GM12865 (cell line): Measurements from ENCODE around the gene AGO4.
A peak's percentile ranks its signal among the peaks of the same experiment; 100 is the strongest.

Experiments used
- DNase-seq: peaks from one replicate; pipeline ENCODE4 v3.0.0; 2010; ENCODE audit warnings: low read depth
- H3K4me3 ChIP-seq: 2 replicates; pipeline ENCODE4 v1.5.1; 2011; ENCODE audit warnings: mild to moderate bottlenecking, low read depth, low read length, control low read depth
- TF ChIP-seq, protein P1 (sequence below): IDR thresholded peaks from 2 replicates; pipeline ENCODE4 v1.5.1; 2011; ENCODE audit warnings: low read length, control low read depth, low read depth, inconsistent platforms; ENCODE audit not compliant: insufficient read depth; ENCODE audit errors: missing control alignments

The AGO4 gene

DNA sequence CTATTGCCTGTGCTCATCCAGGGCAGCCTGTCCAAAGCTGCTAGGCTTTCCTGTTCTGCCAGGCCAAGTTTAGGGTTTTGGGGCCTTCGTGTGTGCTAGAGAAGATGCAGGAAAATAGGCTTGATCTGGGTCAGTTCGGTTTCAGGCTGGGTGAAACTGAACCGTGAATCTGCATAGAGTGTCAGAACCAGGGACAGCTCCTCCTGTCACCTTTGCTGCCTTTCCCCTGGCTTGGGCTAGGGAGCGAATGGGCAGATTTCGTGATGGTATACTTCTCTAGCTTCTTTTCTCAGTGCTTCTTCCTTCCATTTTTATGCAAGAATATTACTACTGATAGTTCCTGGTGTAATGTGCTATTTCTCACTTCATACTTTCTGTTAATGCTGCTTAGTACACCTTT is 69.2 kb downstream of the AGO4 start:
- peak; percentile 10 for DNase-seq
- no peak overlapping the region for H3K4me3 ChIP-seq
- TF ChIP-seq, protein P1, sequence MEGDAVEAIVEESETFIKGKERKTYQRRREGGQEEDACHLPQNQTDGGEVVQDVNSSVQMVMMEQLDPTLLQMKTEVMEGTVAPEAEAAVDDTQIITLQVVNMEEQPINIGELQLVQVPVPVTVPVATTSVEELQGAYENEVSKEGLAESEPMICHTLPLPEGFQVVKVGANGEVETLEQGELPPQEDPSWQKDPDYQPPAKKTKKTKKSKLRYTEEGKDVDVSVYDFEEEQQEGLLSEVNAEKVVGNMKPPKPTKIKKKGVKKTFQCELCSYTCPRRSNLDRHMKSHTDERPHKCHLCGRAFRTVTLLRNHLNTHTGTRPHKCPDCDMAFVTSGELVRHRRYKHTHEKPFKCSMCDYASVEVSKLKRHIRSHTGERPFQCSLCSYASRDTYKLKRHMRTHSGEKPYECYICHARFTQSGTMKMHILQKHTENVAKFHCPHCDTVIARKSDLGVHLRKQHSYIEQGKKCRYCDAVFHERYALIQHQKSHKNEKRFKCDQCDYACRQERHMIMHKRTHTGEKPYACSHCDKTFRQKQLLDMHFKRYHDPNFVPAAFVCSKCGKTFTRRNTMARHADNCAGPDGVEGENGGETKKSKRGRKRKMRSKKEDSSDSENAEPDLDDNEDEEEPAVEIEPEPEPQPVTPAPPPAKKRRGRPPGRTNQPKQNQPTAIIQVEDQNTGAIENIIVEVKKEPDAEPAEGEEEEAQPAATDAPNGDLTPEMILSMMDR = no peak

DNA sequence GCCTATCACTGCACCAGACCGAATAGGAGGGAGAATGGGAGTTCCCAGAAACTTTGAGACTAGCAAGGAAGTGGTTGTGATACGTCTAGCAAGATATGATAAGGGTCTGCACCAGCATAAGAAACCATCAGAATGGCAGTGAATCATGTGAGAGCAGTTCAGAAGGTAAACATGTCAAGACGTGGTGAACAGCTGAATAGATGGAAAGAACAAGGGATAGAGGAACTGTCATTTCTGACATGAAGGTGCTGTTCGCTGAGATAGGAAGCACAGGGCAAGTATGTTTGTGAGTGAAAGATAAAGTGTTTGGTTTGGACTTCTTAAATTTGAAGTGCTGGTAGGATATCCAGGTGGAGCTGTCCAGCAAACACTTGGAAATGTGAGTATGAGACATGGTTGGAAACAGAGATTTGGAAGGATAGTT is 74.0 kb downstream of the AGO4 start:
- TF ChIP-seq, protein P1 = no peak
- no peak overlapping the region for H3K4me3 ChIP-seq

DNA sequence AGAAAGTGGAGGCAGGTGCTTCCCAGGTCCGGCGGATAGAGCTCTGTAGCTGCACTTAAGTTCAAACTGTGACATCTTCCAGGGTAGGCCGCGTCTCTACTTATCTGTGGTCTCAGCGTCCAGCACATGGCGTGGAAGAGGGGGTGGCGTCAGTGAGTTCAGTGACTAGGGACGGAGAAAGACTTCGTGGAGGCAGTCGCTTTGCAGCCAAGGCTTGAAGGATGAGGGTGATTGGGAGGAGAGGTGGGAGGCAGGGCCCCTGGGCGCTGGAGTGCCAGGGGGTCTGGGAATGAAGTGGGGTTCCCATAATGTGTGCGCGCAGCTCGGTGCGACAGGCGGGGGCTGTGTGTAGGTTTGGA is 74.7 kb downstream of the AGO4 start:
- no peak for DNase-seq
- TF ChIP-seq, protein P1 = no peak
- no peak overlapping the region for H3K4me3 ChIP-seq

More for the DNA sequence above, 74.0 kb downstream of the AGO4 start:
- no peak for DNase-seq

DNA sequence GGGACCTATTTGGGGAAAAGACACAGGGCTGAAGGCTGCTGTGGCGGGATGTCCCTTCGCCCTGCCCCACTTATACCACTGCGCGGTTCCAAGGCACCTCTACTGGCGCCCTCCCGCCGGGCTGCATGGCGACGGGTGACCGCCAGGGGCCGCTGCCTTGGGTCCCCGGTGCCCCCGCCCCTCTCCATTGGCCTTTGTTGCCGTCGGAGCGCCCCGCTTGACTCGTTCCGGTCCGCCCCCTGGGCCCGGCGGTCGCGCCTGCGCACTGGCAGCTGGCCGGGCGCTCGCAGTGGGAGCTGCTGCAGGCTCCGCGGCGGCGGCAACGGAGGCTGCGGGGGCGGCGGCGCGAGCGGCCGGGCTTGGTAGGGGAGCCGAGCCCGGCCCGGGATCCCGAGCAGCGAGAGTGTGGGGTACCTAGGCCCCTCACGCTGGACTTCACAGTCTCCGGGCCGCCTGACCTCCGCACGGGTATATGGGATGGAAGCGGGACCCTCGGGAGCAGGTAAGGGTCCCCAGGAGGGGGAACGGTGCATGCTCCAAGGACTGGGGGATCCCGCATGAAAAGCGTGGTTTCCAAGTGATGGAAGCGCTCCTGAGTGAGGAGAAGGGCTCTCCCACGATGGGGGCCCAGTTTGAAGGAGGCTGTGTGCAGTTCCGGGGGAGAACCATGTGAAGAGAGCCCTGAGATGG is 75.3 kb downstream of the AGO4 start, which contains the start of gene AGO1:
Gene AGO1, plus strand, starts transcription at position 265 of the 690 bp plus-strand sequence. Its CDS starts 213 bp downstream, at position 478.
- peak within 1 kb of the TSS; percentile 92 for H3K4me3 ChIP-seq
- DNase-seq = peak; percentile 97
- TF ChIP-seq, protein P1 = peak; percentile 98

DNA sequence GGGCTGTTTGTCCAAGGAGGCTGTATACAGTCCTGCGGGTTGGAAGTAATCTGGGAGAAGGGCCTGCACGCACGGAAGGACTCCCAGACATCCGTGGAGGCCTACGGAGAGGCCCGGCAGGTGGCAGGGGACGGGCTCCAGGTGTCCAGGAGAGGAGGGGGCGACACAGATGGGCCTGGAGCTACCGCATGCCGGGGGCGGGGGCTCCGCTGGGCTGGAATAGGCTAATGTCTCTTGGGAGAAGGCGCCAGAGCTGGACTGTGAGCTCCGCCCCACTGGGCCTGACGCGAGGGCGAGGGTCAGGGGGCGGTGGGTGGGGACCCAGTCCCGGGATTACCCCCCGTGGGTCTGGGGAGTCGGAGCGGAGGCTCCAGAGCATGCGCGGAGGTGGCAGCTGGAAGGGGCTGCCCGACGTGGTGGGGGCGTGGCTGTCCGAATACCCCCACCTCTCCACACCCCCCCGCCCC is 75.9 kb downstream of the AGO4 start:
- H3K4me3 ChIP-seq = peak overlapping the region; percentile 92
- DNase-seq = peak; percentile 51
- TF ChIP-seq, protein P1 = no peak

DNA sequence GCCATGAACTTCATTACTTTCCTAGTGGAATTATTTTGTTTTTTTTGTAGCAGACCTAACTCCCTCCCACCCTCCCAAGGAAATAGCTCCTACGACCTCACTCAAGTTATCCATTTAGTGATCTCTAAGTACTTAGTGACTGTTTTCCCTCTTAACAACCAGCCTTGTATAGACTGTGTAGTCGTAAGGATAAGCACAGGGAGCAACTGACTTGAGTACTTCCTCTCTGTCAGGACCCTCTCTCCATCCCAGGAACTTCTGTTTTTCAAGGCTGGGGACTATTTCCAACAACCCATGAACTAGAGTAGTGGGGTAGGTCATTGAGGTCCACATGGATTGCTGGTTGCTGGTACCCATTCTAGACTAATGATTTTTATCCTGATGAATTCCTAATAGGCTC is 77.1 kb downstream of the AGO4 start:
- DNase-seq = no peak
- H3K4me3 ChIP-seq = no peak overlapping the region
- TF ChIP-seq, protein P1 = no peak
